GM19035 (cell line): ENCODE measurements around the gene MAGED2.
"Not testable (repeated sequence)": the region's sequence is repeated elsewhere in the genome, so short reads cannot be mapped to it uniquely, and the experiment has no call there.

Experiments used
- ATAC-seq: cut with Tn5 transposase; IDR thresholded peaks from one replicate; pipeline ENCODE4 v1.9.1; 2021; ENCODE audit not compliant: unreplicated experiment

Gene MAGED2, protein sequence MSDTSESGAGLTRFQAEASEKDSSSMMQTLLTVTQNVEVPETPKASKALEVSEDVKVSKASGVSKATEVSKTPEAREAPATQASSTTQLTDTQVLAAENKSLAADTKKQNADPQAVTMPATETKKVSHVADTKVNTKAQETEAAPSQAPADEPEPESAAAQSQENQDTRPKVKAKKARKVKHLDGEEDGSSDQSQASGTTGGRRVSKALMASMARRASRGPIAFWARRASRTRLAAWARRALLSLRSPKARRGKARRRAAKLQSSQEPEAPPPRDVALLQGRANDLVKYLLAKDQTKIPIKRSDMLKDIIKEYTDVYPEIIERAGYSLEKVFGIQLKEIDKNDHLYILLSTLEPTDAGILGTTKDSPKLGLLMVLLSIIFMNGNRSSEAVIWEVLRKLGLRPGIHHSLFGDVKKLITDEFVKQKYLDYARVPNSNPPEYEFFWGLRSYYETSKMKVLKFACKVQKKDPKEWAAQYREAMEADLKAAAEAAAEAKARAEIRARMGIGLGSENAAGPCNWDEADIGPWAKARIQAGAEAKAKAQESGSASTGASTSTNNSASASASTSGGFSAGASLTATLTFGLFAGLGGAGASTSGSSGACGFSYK

DNA sequence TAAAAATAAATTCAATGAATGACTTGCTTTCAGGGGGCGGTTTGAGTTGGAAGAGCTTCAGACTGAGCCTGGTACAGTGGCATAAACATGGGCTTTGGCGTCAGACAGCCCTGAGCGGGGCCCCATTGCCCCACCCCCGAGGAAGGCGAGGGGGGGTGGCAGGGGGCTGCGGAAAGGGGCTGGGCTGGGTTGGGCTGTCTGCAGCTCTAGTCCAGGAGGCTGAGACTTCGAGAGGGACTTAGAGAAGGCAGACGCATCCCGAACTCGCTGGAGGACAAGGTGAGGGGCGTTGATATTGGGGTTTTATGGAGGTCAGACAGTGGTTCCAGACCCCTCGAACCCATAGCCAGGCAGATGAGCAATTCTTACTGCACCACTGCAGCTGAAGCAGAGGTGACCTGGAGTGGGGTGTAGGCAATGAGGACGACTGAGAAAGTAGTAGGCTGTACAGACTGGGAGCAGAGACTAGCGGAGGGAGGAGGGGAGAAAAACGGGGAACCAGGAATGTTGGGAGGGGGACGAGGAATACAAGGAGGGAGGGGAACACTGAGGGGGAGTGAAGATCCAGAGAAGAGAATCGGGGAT is at the start of gene MAGED2:
TSS of gene MAGED2 (plus strand) at position 222 of the 585 bp plus-strand sequence. CDS start 1,587 bp downstream, outside the sequence.
- no peak for ATAC-seq

DNA sequence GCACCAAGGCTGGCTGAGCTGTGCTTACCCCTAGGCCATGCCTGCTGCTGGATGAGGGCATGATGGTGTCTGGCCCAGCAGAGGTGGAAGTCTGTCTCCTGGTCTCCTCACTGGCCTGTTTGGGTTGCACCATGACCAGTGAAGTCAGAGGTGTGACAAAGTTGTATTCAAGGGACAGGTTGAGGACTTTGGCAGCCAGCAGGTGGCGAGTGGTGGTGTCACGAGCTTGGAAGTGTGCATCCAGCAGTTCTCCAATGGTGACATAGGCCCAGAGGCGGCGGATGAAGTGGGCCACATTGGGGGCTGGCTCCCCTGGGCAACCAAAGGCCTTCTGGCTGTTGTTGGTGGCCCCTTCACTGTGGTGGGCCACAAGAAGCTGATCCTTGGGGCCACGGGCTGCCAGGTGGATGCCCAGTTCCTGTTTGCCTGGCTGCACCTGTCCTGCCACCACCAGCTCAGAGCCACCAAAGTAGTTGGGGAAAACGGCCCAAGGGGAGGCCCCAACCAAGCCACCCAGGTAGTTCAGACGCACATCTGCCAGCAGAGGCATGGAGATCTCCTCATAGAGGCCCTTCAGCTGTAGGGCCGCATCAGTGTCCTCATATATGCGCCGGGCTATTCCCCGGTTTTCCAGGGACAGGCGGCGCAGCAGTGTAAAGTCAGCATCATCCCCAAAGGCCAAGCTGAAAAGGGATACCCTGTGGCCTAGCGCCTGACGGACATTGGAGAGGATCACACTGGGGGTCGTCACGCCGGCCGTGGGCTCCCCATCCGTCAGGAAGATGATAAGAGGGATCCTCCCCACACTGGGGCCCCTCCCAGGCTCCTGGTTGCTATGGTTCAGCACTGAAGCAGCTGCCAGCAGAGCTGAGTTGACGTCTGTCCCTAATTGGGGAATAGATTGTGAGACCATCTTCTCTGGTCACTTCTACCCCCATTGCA is 49.2 kb upstream of the MAGED2 start:
- no peak for ATAC-seq

DNA sequence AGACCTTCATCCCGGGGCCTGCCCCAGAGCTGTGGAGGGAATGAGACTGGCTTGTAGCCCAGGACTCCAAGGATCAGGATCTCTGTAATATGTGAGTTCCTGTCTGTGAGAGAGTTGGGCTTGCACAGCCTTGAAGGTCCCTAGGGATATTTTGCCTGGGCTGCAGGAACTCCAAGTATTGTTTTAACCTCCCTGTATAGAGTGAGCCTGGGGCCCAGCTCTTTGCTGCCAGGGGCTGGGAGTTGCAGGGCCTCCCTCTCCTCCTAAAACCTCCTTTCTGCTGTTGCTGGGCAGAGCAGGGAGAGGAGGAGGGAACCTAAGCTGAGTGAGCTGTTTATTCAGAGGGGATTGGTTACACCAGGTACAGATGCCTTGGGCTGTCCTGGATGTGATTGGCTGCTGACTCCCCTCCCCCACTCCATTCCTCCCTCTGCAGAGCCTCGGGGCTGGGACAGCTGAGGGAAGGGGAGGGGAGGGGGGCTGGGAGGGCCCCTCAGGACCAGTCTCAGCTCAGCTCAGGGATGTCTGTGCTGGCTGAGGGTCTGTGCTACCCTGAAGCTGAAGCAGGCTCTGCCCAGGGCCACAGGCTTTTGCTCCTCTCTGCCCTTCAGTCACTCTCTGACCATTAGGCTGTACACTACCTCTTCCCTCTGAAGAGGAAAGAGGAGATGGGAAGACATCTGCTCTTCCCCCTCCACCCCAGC is 33.0 kb upstream of the MAGED2 start:
- not testable (repeated sequence) for ATAC-seq

DNA sequence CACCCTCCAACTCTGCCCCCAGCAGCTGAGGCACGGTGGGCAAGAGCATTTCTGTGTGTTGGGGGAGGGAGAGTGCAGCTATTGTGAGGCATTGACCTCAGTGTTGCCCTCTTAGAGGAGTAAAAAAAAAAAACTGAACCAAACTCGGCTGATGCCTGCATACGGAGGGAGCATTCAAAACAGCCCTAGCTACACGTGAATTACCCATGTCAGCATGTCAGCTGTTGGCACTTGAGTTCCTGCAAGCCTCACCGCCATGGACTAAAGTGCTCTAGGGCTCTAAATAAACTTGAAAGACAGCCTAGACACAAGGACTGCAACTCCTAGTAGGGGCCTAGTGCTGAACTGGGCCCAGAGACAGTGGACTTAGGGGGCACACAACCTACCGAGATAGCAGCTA is 31.5 kb upstream of the MAGED2 start:
- ATAC-seq = no peak

GRCh38 chrX:54776987-54777672 is 30.4 kb upstream of the MAGED2 start:
- ATAC-seq = no peak

- ATAC-seq = no peak
Measured at GRCh38 chrX:54785901-54786300, 21.6 kb upstream of the MAGED2 start.

GRCh38 chrX:54786967-54787366 is 20.6 kb upstream of the MAGED2 start:
- no peak for ATAC-seq

DNA sequence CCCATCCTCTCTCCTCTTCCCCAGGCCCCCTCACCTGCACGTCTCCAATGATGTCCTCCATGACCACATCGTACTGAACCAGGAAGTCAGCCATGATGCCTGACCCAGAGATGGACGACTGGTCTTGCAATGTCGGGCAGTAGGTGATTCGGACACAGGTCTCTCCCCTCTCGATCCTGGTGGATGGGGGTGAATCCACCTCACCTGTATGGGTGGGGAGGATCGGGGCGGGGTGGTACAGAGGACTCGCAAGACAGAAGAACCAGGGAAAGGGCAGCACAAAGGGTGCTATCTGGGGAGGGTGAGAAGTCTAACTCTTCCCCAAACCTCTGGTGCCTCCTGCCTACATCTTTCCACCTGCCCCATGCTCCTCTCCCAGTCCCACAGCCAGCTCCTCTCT is 19.1 kb upstream of the MAGED2 start:
- no peak for ATAC-seq

DNA sequence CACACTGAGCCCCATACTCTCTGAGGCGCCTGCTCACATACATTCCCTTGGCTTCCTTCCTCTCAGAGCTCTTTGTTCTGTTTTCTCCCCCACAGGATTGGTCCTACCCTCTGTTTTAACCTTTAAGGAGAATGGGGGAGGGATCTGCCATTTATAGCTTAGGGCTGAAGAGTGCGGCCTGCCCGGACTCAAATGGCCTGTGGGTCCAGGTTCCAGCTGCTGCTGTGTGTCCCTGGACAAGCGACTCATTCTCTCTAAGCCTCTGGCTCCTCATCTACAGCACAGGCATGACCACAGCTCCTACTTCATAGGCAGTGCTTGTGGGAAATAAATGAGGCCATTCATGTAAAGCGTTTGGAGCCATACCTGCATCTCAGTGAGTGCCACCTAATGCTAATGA is 18.1 kb upstream of the MAGED2 start:
- ATAC-seq = not testable (repeated sequence)

DNA sequence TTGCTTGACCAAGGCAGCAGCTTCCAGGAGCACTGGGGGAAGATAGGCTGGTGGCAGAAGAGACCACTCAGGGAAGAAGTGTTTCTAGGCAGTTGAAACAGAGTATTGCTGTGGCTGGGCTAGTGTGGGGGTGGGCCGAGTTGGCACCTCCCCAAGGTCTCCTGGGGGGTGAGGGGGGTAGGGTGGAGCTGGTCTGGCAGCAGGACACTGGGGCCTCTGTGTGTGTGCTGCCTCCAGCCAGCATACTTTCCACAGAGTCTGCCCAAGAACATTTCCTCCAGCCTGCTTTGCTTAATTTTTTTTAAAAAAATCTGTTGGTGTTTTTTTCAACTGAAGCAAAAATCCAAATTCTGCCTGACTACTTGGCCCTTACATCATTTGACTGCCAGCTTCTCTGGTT is 13.5 kb upstream of the MAGED2 start:
- ATAC-seq = no peak

- ATAC-seq = no peak
Measured at GRCh38 chrX:54794795-54795194, 12.8 kb upstream of the MAGED2 start.

DNA sequence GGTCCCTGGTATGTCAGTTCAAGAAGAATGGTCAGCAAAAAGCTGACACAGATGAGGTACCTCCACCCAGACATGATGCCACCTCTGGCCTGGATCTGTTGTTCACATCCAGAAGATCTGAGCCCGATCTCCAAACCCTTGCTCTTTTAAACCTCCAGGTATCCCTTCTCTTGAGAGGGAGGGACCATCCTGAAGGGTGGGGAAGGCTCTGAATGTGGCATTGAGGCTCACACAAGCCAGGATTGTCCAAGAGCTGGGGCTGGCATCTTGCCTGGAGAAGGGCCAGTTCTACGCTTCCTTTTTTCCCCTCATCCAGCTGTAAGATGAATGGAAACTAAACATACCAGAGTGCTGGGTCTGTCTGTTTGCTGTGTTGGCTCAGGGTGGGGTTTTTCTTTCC is 9.4 kb upstream of the MAGED2 start, which contains the start of gene ITIH6:
TSS of gene ITIH6 (minus strand) at position 119 of the 400 bp plus-strand sequence. CDS start at position 74, 45 bp downstream.
- ATAC-seq = no peak

DNA sequence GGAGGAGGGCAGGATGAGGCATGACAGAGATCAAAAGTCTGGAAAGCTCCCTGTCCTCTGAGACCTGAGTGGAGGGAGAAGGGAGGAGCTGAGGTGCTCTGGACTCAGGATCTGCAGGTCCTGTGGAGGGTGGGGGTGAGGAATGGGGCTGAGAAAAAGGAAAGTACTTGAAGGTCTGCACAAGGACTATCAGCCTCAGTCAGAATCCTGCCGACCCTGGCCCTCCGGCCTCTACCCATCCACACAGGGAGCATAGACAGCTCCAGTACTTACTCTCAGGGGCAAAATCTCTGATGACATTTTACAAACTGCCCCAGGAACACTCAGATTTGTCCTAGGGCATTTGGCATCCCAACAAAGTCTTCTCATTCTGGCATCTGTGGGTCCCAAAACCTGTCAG is 8.5 kb upstream of the MAGED2 start:
- no peak for ATAC-seq

- ATAC-seq = peak; percentile 24
Measured at GRCh38 chrX:54808109-54808604, 612 bp downstream of the MAGED2 start.

- peak; percentile 86 for ATAC-seq
Measured at GRCh38 chrX:54808605-54809483, 1.3 kb downstream of the MAGED2 start.

- no peak for ATAC-seq
Measured at GRCh38 chrX:54810532-54810931, 3.0 kb downstream of the MAGED2 start.

DNA sequence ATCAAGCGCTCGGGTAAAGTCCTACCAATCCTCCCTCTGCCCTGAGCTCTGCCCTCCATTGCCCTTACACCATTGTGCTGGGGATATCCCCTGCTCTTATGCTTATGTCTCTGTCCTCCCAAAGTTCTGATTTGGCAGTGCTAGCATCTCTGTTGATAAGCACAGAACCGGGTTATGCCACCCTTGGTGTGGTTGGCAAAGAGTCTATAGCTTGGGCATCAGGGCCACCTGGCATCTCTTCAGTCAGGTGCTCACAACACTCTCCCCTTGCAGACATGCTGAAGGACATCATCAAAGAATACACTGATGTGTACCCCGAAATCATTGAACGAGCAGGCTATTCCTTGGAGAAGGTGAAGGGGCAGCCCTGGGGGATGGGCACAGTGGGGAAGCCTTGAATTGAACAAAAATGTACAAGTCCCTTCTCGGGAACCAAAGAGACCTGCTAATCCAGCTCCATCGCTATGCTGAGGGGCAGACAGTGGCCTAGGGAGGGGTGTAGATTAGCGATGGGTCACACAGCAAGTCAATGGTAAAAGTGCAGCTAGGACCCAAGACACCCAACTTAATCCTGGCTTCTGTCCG is 3.8 kb downstream of the MAGED2 start:
- no peak for ATAC-seq

DNA sequence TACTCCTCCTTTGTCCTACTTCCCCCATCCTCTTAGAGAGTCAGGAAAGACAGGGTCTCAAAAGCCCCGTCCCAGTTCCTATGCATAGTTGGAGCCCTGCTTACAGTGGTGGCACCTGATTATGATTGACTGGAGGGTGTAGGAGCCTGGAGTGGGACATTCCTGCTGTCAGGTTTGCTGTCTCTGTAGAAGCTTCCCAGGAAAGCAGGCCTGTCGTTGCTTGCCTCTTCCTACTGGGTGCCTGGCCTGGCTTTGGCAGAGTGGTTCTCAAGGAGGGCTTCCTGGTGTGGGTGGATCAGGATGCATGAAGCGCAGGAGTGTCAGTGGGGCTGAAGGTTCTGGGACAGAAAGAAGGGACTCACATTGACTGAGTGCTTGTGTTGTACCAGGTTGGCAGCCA is 4.8 kb downstream of the MAGED2 start:
- ATAC-seq = no peak
